H1 (cell line): ENCODE measurements around the gene MISFA. TPM values are rescaled to one million over a fixed set of nuclear protein-coding genes. Genes with fewer than 3 reads are reported as not detected.
A peak's percentile ranks its signal among the peaks of the same experiment; 100 is the strongest.

ENCODE experiments used
- CTCF ChIA-PET: fragments of 300-600 bp; sonication (Branson Sonifier 250); formaldehyde crosslinking; loops from one replicate; lab custom pipeline; 2021; ENCODE audit not compliant: partially characterized antibody; lab: Charles Lee
- POLR2A ChIA-PET: fragments of 300-600 bp; sonication (Branson Sonifier 250); formaldehyde crosslinking; loops from one replicate; lab custom pipeline; 2021; ENCODE audit warnings: inconsistent platforms; ENCODE audit not compliant: partially characterized antibody; lab: Charles Lee
- DNase-seq, 2 experiments: peaks; one replicate each; pipeline versions ENCODE4 v3.0.0 to v3.0.0-alpha.2; 2010 to 2022; ENCODE audit warnings: low spot score in 2 of 2, low read depth in 1 of 2, mixed read lengths in 1 of 2
- FAIRE-seq: peaks from 2 replicates; lab custom pipeline; 2011; peaks lifted over from hg19 to GRCh38; lab: Jason Lieb, UNC
- H2AFZ ChIP-seq: 2 replicates; pipeline ENCODE4 v1.8.1; 2012; ENCODE audit warnings: low read length, inconsistent platforms
- H2AK5ac ChIP-seq: 2 replicates; pipeline ENCODE4 v1.6.1; 2013; ENCODE audit warnings: low read depth, low read length
- H2BK120ac ChIP-seq: replicated peaks from 2 replicates; pipeline ENCODE3; 2013; ENCODE audit warnings: low read depth, low read length, inconsistent platforms
- H2BK12ac ChIP-seq: 2 replicates; pipeline ENCODE4 v1.6.1; 2013; ENCODE audit warnings: low read depth, low read length
- H2BK15ac ChIP-seq: 2 replicates; pipeline ENCODE4 v1.6.1; 2013; ENCODE audit warnings: low read length
- H2BK20ac ChIP-seq: 2 replicates; pipeline ENCODE4 v1.6.1; 2013; ENCODE audit warnings: low read length
- H2BK5ac ChIP-seq: 2 replicates; pipeline ENCODE4 v1.6.1; 2013; ENCODE audit warnings: low read depth, low read length
- H3K14ac ChIP-seq: 2 replicates; pipeline ENCODE4 v1.6.1; 2013; ENCODE audit warnings: inconsistent platforms; ENCODE audit not compliant: insufficient read length
- H3K18ac ChIP-seq: 2 replicates; pipeline ENCODE4 v1.6.1; 2013; ENCODE audit warnings: low read length; ENCODE audit errors: extremely low read depth
- H3K23ac ChIP-seq: 2 replicates; pipeline ENCODE4 v1.6.1; 2013; ENCODE audit warnings: inconsistent platforms; ENCODE audit not compliant: insufficient read length
- H3K23me2 ChIP-seq: 2 replicates; pipeline ENCODE4 v1.6.1; 2013; ENCODE audit warnings: low read depth, low read length
- H3K27ac ChIP-seq: 2 replicates; pipeline ENCODE4 v1.6.1; 2011; ENCODE audit warnings: low read depth, low read length, inconsistent platforms
- H3K27me3 ChIP-seq, 4 experiments: replicated peaks in 1 of 4; 1 replicate in 1 of 4; 2 replicates in 3 of 4; pipeline versions ENCODE4 v1.6.1 to v1.8.1; 2011 to 2013; ENCODE audit warnings: low read length in 3 of 4, mild to moderate bottlenecking in 3 of 4, inconsistent platforms in 2 of 4, mixed read lengths in 2 of 4, moderate library complexity in 1 of 4; ENCODE audit not compliant: control insufficient read depth in 3 of 4, insufficient read depth in 3 of 4; ENCODE audit errors: extremely low read depth in 1 of 4
- H3K36me3 ChIP-seq, 4 experiments: 2 replicates each; pipeline versions ENCODE4 v1.6.1 to v1.8.1; 2011 to 2013; ENCODE audit warnings: mild to moderate bottlenecking in 4 of 4, low read length in 3 of 4, moderate library complexity in 2 of 4, control low read depth in 1 of 4, inconsistent platforms in 1 of 4; ENCODE audit not compliant: insufficient read depth in 4 of 4, control insufficient read depth in 2 of 4
- H3K4ac ChIP-seq: replicated peaks from 2 replicates; pipeline ENCODE3; 2013; ENCODE audit warnings: low read length, low read depth, mixed read lengths, inconsistent platforms; ENCODE audit not compliant: insufficient read length
- H3K4me1 ChIP-seq, 4 experiments: replicated peaks in 1 of 4; 1 replicate in 1 of 4; 2 replicates in 3 of 4; pipeline versions ENCODE4 v1.6.1 to v1.8.1; 2011 to 2013; ENCODE audit warnings: low read length in 3 of 4, inconsistent platforms in 2 of 4, mixed read lengths in 1 of 4; ENCODE audit not compliant: insufficient read depth in 4 of 4, control insufficient read depth in 3 of 4
- H3K4me2 ChIP-seq, 2 experiments: 2 replicates each; pipeline versions ENCODE4 v1.6.1 to v1.8.1; 2011 to 2013; ENCODE audit warnings: low read depth in 2 of 2, low read length in 2 of 2, control low read depth in 1 of 2, inconsistent platforms in 1 of 2, mild to moderate bottlenecking in 1 of 2; ENCODE audit not compliant: insufficient read depth in 1 of 2
- H3K4me3 ChIP-seq, 4 experiments: fragments of 200-600, 300-600 bp in 1 of 4; sonication (generic), shearing (Covaris generic), sonication (Bioruptor Twin) in 1 of 4; 2 replicates each; pipeline versions ENCODE4 v1.5.1 to v1.8.1; 2011 to 2016; ENCODE audit warnings: low read length in 4 of 4, low read depth in 3 of 4, control low read depth in 2 of 4, inconsistent platforms in 2 of 4, mild to moderate bottlenecking in 2 of 4, mixed read lengths in 1 of 4, moderate library complexity in 1 of 4; ENCODE audit not compliant: insufficient read depth in 2 of 4; ENCODE audit errors: extremely low read depth in 1 of 4
- H3K56ac ChIP-seq: replicated peaks from 2 replicates; pipeline ENCODE3; 2013; ENCODE audit warnings: low read depth, mild to moderate bottlenecking, mixed read lengths, low read length, inconsistent platforms; ENCODE audit not compliant: insufficient read length
- H3K79me1 ChIP-seq: 2 replicates; pipeline ENCODE4 v1.6.1; 2013; ENCODE audit warnings: low read depth, low read length, control low read depth
- H3K79me2 ChIP-seq, 2 experiments: 2 replicates each; pipeline versions ENCODE4 v1.6.1 to v1.8.1; 2012 to 2013; ENCODE audit warnings: low read length in 2 of 2, mild to moderate bottlenecking in 2 of 2, inconsistent platforms in 1 of 2; ENCODE audit not compliant: insufficient read depth in 2 of 2, control insufficient read depth in 1 of 2
- H3K9ac ChIP-seq, 4 experiments: replicated peaks in 1 of 4; 1 replicate in 1 of 4; 2 replicates in 3 of 4; pipeline versions ENCODE4 v1.6.1 to v1.8.1; 2011 to 2013; ENCODE audit warnings: low read depth in 3 of 4, low read length in 3 of 4, control low read depth in 2 of 4, mild to moderate bottlenecking in 2 of 4, moderate library complexity in 2 of 4, inconsistent platforms in 1 of 4; ENCODE audit errors: extremely low read depth in 1 of 4
- H3K9me3 ChIP-seq, 2 experiments: 2 replicates each; pipeline versions ENCODE4 v1.6.1 to v1.8.1; 2012 to 2013; ENCODE audit warnings: mild to moderate bottlenecking in 2 of 2, moderate library complexity in 2 of 2, control low read depth in 1 of 2, inconsistent platforms in 1 of 2, low read depth in 1 of 2, low read length in 1 of 2, mixed read lengths in 1 of 2; ENCODE audit not compliant: insufficient read depth in 2 of 2
- H4K20me1 ChIP-seq, 2 experiments: replicated peaks in 1 of 2; 2 replicates each; pipeline versions ENCODE3 to v1.8.1; 2011 to 2013; ENCODE audit warnings: inconsistent platforms in 2 of 2, low read length in 2 of 2, mild to moderate bottlenecking in 1 of 2; ENCODE audit not compliant: insufficient read depth in 2 of 2, control insufficient read depth in 1 of 2
- H4K5ac ChIP-seq: 2 replicates; pipeline ENCODE4 v1.6.1; 2013; ENCODE audit warnings: low read length, low read depth, mixed read lengths, inconsistent platforms; ENCODE audit not compliant: insufficient read length
- H4K8ac ChIP-seq: 2 replicates; pipeline ENCODE4 v1.8.0; 2013; ENCODE audit warnings: mild to moderate bottlenecking, moderate library complexity, low read length, inconsistent platforms; ENCODE audit not compliant: insufficient read depth; ENCODE audit errors: extremely low read depth
- H4K91ac ChIP-seq: replicated peaks from 2 replicates; pipeline ENCODE3; 2013; ENCODE audit warnings: low read length, mixed read lengths, inconsistent platforms; ENCODE audit not compliant: insufficient read length
- CTBP2 ChIP-seq: IDR thresholded peaks from 2 replicates; pipeline ENCODE4 v1.7.0; 2011; ENCODE audit warnings: borderline replicate concordance, mild to moderate bottlenecking, moderate library complexity, mixed read lengths, low read length; ENCODE audit not compliant: insufficient read depth, insufficient read length
- EZH2 ChIP-seq: fragments of 200-600 bp; sonication (generic); IDR thresholded peaks from 2 replicates; pipeline ENCODE4 v1.7.1; 2012; ENCODE audit warnings: low read depth, mild to moderate bottlenecking, moderate library complexity, low read length, inconsistent platforms; ENCODE audit not compliant: severe bottlenecking
- SP4 ChIP-seq: IDR thresholded peaks from 2 replicates; pipeline ENCODE4 v1.6.1; 2012; ENCODE audit warnings: low read length, inconsistent platforms
- WGBS, 2 experiments: shearing (Covaris generic) in 1 of 2; methylation state at CpG; one replicate each; pipeline versions ENCODE4 v1.1.6 to v1.1.7; 2013 to 2015; ENCODE audit warnings: low lambda C conversion rate in 2 of 2, mixed read lengths in 2 of 2, inconsistent platforms in 1 of 2, low coverage in 1 of 2, missing lambda C conversion rate in 1 of 2; ENCODE audit not compliant: insufficient replicate concordance in 2 of 2, insufficient coverage in 1 of 2, insufficient read length in 1 of 2; ENCODE audit errors: extremely low coverage in 1 of 2, missing lambda C conversion rate in 1 of 2; 5-methylcytosine and 5-hydroxymethylcytosine counted together
- polyA plus RNA-seq, 7 experiments: library from polyadenylated mRNA; depleted of rRNA in 3 of 7; stranded (reverse) in 5 of 7; unstranded in 2 of 7; fragments of >200 nt in 5 of 7; fragments of 200-250 nt in 2 of 7; gene quantifications; 1 replicate in 5 of 7; 2 replicates in 1 of 7; 4 replicates in 1 of 7; pipeline versions ENCODE4 v1.2.1 to v1.2.3, GENCODE V29; 2011 to 2013; ENCODE audit warnings: missing spikeins in 2 of 7, mixed read lengths in 2 of 7
- total RNA-seq: library from RNA; stranded (reverse); fragmentation: NEBNext Ultra II Directional; extraction: Animal tissue kit (Norgen Biotek cat#: 25700); gene quantifications from 2 replicates; pipeline ENCODE4 v1.2.1, GENCODE V29; 2021

The MISFA gene
- total and polyA plus RNA-seq, 2 of the 8 experiments (the other 6 are each of a cell fraction or from before 2014, with no cell fraction given) = 0.51 to 3.8 TPM

DNA sequence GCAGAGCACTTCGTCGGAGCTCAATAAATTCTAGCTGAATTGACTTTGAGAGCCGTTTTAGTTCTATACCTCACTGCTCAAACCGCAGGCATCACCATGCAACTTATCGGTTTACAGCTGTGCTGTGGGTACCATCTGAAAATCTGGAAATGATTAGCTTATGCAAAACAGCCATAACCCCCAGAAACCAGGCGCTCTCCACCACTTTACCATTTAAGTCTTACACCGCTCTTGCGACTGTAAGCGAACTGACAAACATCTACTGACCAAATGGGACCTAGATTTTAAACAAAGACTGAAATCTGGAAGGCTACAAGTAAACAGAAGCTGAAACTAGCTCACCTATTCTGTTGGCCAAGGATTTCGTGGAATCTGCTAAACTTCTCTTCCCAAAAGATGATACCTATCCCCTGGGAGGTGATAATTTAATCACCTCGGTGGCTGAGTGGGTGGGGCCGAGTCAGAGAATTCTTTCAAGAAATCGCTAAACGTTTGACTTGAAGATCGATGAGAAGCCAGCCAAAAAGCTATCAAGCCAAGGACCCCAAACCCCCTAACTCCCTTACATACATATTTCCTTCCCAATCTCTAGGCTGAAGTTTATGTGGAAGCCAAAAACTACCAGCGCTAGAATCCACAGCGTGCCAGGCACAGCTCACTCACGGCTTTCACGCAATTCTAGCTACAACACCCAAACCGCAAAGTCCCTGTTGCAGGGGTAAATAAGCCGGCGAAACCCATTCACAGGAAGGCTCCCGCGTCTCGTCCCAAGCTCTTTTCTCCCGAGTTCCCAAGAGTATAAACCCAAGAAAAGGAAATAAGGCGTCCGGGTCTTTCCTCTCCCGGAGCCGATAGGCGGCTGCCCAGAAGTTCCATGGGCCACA lies 33.9 kb downstream of the MISFA start:
- peak overlapping the region; percentile 39; the same call in 1 of the 2 replicates for H3K27ac ChIP-seq
- H3K4me1 ChIP-seq = peaks cover 0 to 5% (median under 1%) of the 10 kb centered on the region in 4 experiments; a peak in 1 of 7 replicates
- no peak overlapping the region for H2BK20ac ChIP-seq
- H4K5ac ChIP-seq = no peak overlapping the region
- ChIA-PET POLR2A (interaction anchor here (1.1 to 2.4 kb wide), 7 partner anchors 8 to 178 kb away, joined by 3 to 8 read pairs (median 5); partner anchors contain the start of genes LDHAL6A, TSG101 and UEVLD), CTCF (interaction anchor here (0.8 to 2.8 kb wide), 8 partner anchors 16 to 135 kb away, joined by 3 to 9 read pairs (median 4); partner anchors contain the start of gene TSG101)
- H3K36me3 ChIP-seq = no peaks in the 10 kb centered on the region
- peaks cover 7 to 51% of the 10 kb centered on the region in 2 experiments for H3K79me2 ChIP-seq
- no peak overlapping the region for H3K4ac ChIP-seq
- no peak overlapping the region for H3K23ac ChIP-seq
- no peaks in the 10 kb centered on the region for H3K9me3 ChIP-seq
- peaks cover 0 to 2% of the 10 kb centered on the region in 2 experiments for H4K20me1 ChIP-seq
- no peak overlapping the region for H2AK5ac ChIP-seq
- peaks cover 5% of the 10 kb centered on the region for H3K23me2 ChIP-seq
- peak overlapping the region; percentile 53 to 88 for H3K4me2 ChIP-seq
- WGBS, 2 experiments = 17% methylated on average over 31 of the region's 31 CpGs; no CpG with 5 or more reads in 1 of the 2 experiments
- H2BK15ac ChIP-seq = no peak overlapping the region
- H2BK120ac ChIP-seq = no peak overlapping the region
- H3K56ac ChIP-seq = no peak overlapping the region
- H2AFZ ChIP-seq = peak overlapping the region; percentile 64; the same call in 1 of the 2 replicates
- no peak overlapping the region for H3K18ac ChIP-seq
- H3K9ac ChIP-seq = peak overlapping the region; percentile 58 to 95 (median 78)
- H3K27me3 ChIP-seq = no peaks in the 10 kb centered on the region
- no peak overlapping the region for H3K14ac ChIP-seq
- H3K79me1 ChIP-seq = peaks cover 2% of the 10 kb centered on the region; the same call in 1 of the 2 replicates
- peak overlapping the region; percentile 94 to 98 (median 96) for H3K4me3 ChIP-seq
- 0 out of 2 replicates have a peak overlapping the region, but pooled peaks have one; percentile 44 for H2BK5ac ChIP-seq
- DNase-seq (no peak), FAIRE-seq (no peak)
- H4K8ac ChIP-seq = peak overlapping the region; percentile 19; the same call in 1 of the 2 replicates
- H2BK12ac ChIP-seq = no peak overlapping the region
- no peak overlapping the region for H4K91ac ChIP-seq
- no peak for TF ChIP-seq EZH2
- TF ChIP-seq CTBP2 = no peak
- TF ChIP-seq SP4 = no peak
